ENCODE measurements around the gene SUSD5.
"Not testable (repeated sequence)": the region's sequence is repeated elsewhere in the genome, so short reads cannot be mapped to it uniquely, and the experiment has no call there.

Gene SUSD5

DNA sequence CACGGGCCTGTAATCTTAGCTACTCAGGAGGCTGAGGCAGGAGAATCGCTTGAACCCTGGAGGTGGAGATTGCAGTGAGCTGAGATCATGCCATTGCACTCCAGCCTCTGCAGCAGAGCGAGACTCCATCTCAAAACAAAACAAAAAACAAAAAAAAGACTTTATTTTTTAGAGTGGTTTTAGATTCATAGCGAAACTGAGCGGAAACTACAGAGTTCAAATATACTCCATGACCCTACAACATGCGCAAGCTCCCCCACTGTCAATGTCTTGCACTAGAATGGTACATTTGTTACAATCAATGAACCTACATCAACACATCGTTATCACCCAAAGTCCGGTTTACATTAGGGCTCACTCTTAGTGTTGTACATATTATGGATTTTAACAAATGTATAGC is 107.0 kb downstream of the SUSD5 start:
- no peak for DNase-seq

DNA sequence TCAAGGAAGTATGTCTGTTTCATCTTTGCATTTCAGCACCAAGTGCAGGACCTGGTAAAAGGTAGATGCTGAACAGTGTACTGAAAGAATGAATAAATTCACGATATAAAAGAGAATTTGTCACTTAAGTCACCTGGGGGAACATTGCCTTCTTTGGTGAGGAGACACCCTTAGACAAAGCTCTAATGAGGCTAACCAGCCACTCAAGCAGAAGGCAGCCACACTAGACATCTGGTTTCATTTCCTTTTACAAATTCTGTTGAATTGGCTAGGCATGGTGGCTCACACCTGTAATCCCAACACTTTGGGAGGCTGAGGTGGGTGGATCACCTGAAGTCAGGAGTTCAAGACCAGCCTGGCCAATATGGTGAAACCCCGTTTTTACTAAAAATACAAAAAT is 111.8 kb downstream of the SUSD5 start:
- not testable (repeated sequence) for DNase-seq

DNA sequence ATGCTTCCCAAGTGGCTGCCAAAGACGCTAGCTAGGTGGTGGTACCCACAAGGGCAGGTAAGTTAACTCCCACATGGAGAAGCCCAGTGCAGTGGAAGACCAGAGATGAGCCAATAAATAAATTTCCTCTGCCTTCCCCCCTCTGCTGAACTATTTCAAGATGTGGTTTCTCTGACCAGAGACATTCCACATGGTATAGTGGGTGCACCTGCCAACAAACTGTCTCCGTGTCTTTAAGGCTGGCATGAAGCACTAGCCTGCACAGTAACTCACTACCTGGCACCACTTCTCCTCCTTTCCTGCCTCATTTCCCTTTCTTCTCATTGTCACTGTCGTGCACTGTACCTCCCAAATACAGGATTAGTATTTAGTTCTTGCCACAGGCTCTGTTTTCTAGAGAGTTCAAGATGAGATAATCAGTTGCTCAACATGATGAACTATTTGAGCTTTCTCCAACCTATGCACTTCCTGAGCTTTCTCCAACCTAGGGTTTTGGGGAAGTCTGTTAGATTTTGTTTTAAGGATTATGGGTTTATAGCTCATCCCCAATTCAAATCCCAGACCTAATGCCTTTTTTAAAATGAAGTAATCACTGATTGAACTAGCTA is 113.2 kb downstream of the SUSD5 start:
- DNase-seq: no peak

DNA sequence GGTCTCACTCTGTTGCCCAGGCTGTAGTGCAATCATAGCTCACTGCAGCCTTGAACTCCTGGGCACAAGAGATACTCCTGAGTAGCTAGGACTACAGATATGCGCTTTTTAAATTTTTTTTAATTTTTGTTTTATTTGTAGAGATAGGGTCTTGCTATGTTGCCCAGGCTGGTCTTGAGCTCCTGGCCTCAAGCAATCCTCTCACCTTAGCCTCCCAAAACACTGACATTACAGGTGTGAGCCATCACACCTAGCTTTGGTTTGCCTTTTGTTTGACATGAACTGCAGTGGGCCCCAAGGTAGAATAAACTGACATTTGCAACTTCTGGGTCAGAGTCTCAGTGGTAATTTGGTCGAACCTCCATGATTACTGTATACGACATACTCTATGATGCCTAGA is 113.8 kb downstream of the SUSD5 start:
- DNase-seq: no peak

DNA sequence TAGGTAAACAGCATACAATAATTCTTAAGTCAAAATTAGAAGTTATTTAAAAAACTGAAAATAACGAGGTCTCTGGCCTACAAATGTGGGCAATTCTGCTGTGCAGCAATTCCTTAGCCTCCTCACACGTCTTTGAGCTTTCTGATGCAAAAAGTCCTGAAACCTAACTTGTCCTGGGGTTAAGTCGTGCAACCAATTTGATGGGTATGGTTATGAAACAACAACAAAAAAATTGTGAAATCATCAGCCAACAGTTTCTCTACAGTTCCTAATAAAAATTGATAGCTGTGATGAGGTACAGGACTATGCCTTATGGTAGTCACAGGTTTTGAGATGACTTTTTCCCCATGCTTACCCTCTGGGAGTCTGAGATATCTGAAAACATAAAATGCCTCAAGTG is 115.1 kb downstream of the SUSD5 start:
- DNase-seq: no peak

DNA sequence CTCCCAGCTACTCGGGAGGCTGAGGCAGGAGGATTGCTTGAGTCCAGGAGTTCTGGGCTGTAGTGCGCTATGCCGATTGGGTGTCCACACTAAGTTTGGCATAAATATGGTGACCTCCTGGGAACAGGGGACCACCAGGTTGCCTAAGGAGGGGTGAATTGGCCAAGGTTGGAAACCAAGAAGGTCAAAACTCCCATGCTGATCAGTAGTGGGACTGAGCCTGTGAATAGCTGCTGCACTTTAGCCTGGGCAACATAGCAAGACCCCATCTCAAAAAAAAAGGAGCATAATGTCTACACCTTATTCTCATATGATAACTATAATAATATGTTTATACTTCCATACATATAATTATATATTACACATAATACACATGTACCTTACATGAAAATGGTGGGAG is 115.6 kb downstream of the SUSD5 start:
- DNase-seq: no peak

DNA sequence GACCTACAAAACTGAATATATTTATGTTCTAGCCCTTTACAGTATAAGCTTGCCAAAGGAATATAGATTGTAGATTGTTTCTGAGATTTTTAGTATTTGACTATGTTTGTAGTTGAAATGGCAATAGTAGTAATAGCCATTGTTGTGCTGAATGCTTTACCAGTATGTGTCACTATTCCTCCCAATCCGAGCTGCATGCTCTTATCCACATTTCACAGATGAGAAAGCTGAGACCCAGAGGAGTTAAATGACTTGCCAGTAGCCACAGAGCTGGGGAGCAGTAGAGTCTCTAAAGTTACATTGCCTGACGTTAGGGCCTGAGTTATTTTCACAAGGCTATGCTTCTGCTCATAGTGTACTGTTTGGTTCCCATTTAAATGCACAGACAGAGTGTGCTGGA is 118.4 kb downstream of the SUSD5 start:
- DNase-seq: no peak

All from KG1 (cell line).